Melanocyte of skin (primary cell): Measurements from ENCODE around the gene JCAD. TPM values are rescaled to one million over a fixed set of nuclear protein-coding genes. Genes with fewer than 3 reads are reported as not detected.

Source experiments
- total RNA-seq, 2 donors: library from RNA; depleted of rRNA; stranded (reverse); fragments of >200 nt; gene quantifications; 2 replicates each; pipeline ENCODE4 v1.2.3, GENCODE V29; 2012

Gene JCAD, protein sequence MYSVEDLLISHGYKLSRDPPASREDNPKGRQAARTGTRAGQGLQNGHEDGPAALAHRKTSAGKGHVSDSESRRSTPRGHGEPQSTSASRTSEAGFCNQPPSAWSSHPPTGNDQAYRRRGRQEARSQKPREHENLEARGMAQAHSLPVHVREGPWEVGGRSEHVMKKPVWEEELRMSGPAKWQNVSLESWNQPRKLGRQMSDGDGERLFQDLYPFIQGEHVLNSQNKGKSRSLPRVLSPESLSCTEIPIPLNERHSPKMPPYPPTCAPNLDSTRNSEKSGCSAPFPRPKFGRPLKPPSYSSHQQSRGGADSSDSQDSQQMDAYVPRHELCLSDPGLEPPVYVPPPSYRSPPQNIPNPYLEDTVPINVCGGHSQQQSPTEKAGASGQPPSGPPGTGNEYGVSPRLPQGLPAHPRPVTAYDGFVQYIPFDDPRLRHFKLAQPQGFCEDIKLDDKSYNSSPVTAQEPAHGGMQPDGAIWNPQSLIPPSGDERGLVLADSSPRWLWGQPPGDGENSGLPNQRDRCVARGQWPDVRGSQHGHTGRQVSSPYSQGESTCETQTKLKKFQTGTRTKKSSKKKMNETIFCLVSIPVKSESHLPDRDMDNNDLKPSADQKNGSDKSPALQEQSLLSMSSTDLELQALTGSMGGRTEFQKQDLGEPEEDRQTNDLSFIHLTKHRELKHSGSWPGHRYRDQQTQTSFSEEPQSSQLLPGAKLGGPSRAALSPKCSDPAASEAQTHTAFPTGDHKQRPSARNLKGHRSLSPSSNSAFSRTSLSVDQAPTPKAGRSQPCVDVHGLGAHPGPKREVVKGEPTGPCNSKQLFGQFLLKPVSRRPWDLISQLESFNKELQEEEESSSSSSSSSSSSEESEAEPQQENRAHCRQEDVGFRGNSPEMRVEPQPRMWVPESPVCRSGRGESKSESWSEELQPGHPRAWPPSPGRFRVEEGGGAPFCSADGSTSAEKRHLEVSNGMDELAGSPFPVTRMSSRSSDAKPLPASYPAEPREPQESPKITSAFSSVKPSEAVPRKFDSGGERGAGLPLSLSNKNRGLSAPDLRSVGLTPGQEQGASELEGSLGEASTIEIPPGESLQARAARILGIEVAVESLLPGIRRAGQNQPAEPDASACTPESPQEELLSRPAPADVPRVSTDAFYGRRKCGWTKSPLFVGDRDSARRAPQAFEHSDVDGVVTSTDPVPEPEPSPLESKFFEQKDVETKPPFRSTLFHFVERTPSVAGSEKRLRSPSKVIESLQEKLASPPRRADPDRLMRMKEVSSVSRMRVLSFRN (N-terminal part only)
- under 1 TPM; under 0.01 to 0.67 TPM for total RNA-seq

DNA sequence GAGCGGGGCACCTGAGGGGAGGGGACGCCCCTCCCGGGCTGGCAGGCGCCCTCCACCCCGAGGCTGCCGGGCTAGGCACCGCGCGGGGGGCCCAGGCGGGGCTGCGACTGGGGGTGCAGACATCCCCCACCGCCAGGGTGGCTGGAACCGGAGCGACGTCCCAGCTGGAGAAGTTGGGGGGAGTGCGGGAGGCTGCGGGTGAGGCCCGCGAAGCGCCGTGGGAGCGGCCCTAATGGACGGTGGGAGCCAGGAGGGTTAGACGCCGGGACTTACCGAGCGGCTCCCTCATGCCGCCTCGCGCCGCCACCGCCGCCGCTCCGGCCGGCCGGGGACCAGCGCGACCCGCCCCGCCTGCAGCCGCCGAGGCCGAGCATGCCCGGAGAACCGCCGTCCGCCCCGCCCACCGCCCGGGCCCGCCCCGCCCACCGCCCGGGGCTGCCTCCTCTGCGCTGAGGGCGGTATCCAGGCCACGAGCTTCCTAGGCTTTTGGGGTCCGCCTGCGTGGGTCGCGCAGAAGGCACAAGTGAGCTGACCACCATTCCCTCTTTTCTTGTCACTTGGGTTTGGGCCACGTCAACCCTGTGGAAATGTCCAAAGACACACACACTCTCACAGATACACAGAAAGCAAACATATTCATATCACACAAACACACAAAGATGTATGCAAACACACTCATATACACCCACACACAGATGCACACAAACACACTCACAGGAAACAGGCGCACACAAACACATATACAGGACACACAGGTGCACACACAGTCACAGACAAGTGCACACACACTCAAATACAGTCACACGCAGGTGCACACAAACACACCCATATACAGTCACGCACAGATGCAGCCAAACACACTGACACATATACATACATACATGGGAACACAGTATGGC is at the start of gene JCAD:
Gene JCAD, minus strand, starts transcription at position 378 of the 899 bp plus-strand sequence. CDS start 11,774 bp downstream, outside the sequence.

